ENCODE results near the gene ACAT1.

The ACAT1 gene

DNA sequence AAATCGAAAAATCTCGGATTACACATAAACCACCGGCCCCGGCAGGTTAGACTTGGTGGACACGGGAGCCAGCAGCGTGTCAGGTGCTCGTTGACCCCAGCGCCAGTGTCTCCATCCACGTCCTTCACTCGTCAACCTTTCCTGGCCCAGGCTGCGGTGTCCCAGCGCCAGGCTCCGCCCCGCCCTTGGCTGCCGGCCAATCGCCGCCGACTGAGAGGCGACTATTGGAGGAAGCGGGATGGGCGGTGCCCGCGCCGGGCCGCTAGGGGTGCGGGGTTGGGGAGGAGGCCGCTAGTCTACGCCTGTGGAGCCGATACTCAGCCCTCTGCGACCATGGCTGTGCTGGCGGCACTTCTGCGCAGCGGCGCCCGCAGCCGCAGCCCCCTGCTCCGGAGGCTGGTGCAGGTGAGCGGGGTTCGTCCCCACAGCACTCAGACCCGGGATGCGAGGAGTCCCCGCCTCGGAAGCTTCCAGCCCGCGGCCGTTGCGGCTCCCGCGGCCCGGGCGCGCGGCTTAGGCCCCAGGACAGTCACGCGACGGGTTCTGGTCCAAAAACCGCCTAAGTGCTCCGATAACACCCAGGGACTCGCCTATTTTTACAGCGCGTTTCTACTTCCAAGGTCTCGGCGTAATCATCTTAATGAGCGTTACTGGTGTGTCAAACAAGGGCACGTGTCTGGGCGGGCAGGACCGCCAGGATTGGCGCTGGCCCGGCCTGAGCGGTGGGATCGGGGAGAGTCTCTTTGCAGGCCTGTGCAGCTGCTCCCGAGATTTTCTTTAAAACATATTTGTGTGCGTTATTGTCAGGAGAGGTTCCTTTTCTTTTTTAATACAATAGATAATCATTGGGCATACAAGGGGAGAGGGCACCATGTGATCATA is at the start of gene ACAT1:
ACAT1 (plus strand) TSS at position 294 of the 882 bp plus-strand sequence; CDS start at position 334, 40 bp downstream.
- peak; percentile 59 for DNase-seq (ENCODE audit: extremely low read depth, low read depth)
- H3K4me3 ChIP-seq (replicated peaks; ENCODE audit: low read depth, low read length) = peak within 1 kb of the TSS; percentile 60
- TF ChIP-seq, protein P1, sequence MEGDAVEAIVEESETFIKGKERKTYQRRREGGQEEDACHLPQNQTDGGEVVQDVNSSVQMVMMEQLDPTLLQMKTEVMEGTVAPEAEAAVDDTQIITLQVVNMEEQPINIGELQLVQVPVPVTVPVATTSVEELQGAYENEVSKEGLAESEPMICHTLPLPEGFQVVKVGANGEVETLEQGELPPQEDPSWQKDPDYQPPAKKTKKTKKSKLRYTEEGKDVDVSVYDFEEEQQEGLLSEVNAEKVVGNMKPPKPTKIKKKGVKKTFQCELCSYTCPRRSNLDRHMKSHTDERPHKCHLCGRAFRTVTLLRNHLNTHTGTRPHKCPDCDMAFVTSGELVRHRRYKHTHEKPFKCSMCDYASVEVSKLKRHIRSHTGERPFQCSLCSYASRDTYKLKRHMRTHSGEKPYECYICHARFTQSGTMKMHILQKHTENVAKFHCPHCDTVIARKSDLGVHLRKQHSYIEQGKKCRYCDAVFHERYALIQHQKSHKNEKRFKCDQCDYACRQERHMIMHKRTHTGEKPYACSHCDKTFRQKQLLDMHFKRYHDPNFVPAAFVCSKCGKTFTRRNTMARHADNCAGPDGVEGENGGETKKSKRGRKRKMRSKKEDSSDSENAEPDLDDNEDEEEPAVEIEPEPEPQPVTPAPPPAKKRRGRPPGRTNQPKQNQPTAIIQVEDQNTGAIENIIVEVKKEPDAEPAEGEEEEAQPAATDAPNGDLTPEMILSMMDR (IDR thresholded peaks at IDR 0.05; ENCODE audit: low read depth, low read length, missing control alignments) = peak; percentile 7

DNA sequence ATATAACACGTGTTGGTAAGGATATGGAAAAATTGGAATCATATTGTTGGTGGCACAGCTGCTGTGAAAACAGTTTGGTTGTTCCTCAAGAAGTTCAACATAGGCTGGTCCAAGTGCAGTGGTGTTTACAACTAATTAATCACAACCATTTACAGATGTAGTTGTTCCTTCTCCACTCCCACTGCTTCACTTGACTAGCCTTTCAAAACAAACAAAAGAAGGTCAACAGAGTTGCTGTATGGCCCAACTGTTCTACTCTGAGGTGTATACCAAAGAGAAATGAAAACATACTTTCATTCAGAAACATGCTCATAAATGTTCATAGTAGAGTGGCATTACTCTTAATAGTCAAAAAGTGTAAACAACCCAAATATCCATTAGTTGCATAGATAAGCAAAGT is 36.6 kb upstream of the ACAT1 start:
- TF ChIP-seq, protein P1 (IDR thresholded peaks at IDR 0.05; ENCODE audit: low read depth, low read length, missing control alignments) = no peak
- H3K4me3 ChIP-seq (replicated peaks; ENCODE audit: low read depth, low read length) = no peak overlapping the region
- no peak for DNase-seq (ENCODE audit: extremely low read depth, low read depth)

DNA sequence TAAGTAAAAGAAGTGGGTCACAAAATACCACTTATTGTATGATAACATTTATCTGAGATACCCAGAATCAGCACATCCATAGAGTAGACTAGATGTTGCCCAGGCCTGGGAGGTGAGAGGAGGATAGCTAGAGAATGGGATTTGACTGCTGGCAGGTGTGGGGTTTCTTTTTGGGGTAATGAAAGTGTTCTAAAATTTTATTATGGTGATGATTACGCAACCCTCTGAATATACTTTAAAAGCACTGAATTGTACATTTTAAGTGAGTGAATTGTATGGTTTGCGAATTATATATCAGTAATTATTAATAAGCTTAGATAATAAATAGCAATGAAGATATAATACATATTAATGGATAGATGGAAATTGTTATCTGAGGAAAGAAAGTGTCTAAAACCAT is 35.7 kb upstream of the ACAT1 start:
- no peak overlapping the region for H3K4me3 ChIP-seq (replicated peaks; ENCODE audit: low read depth, low read length)
- DNase-seq (ENCODE audit: extremely low read depth, low read depth) = no peak
- TF ChIP-seq, protein P1 (IDR thresholded peaks at IDR 0.05; ENCODE audit: low read depth, low read length, missing control alignments) = no peak

DNA sequence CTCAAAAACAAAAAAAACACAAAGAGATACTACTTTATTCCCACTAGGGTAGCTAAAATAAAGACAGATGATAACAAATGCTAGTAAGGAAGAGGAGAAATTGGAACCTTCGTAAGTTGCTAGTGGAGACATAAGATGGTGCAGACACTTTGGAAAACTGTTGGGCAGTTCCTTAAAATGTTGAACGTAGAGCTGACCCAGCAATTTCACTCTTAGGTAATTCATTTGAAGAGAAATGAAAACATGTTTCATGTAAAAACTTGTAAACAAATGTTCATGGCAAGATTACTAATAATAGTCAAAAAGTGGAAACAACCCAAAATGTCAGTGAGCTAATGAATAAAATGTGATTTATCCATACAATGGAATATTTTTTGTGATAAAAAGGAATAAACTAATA is 29.2 kb upstream of the ACAT1 start:
- TF ChIP-seq, protein P1 (IDR thresholded peaks at IDR 0.05; ENCODE audit: low read depth, low read length, missing control alignments) = no peak
- H3K4me3 ChIP-seq (replicated peaks; ENCODE audit: low read depth, low read length) = no peak overlapping the region
- DNase-seq (ENCODE audit: extremely low read depth, low read depth) = no peak

DNA sequence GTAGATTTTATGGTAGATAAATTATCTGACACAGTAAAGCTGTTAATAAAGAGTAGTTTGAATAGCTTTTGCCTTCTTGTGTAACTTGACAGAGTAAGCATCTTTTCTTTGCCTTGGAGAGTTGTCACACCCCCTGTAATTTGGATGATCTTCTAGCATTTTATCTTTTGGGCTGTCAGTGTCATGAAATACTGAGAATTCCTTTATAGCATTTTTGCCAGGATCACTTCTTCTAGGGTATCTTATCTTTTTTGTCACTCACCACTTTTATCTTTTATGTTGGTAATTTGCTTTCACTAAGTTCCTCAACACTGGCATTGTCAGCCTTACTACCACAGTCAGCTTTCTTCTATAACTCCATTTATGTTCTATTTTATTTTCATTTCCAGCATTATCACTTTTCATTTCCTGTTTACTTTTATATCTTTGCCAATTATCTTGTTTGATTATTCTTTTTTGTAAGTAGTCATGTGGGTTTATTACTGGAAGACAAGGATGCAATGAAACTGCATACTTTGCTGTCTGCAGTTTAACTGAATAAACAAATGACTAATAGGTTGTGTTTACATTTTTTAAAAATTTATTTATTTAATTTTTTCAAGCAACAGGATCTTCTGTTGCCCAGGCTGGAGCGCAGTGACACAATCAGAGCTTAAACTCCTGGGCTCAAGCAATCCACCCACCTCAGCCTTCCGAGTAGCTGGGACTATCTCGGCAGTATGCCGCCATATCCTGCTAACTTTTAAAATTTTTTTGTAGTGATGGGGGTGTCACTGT is 28.1 kb upstream of the ACAT1 start:
- DNase-seq (ENCODE audit: extremely low read depth, low read depth) = no peak
- TF ChIP-seq, protein P1 (IDR thresholded peaks at IDR 0.05; ENCODE audit: low read depth, low read length, missing control alignments) = no peak
- H3K4me3 ChIP-seq (replicated peaks; ENCODE audit: low read depth, low read length) = no peak overlapping the region

DNA sequence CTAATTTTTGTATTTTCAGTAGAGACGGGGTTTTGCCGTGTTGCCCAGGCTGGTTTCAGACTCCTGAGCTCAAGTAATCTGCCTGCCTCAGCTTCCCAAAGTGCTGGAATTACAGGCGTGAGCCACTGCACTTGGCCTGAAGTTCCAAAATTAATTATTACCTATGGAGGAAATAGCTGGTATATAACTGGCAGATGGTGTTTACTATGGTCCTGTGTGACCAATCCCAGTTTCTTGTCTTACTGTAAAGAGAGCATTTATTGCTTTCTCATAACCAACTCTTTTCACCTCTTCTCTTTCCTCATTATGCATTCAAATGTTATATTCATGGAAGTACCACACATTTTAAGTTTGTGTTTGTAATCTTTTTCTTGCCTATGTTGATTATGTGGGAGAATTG is 24.2 kb upstream of the ACAT1 start:
- DNase-seq (ENCODE audit: extremely low read depth, low read depth) = no peak
- TF ChIP-seq, protein P1 (IDR thresholded peaks at IDR 0.05; ENCODE audit: low read depth, low read length, missing control alignments) = no peak
- no peak overlapping the region for H3K4me3 ChIP-seq (replicated peaks; ENCODE audit: low read depth, low read length)

Data from HFF-Myc (cell line).